ENCODE measurements around the gene KCNK2. TPM values are rescaled to one million over a fixed set of nuclear protein-coding genes. Genes with fewer than 3 reads are reported as not detected.

Gene KCNK2
- total and polyA plus RNA-seq, 7 experiments from 2014 or later, result not detected

DNA sequence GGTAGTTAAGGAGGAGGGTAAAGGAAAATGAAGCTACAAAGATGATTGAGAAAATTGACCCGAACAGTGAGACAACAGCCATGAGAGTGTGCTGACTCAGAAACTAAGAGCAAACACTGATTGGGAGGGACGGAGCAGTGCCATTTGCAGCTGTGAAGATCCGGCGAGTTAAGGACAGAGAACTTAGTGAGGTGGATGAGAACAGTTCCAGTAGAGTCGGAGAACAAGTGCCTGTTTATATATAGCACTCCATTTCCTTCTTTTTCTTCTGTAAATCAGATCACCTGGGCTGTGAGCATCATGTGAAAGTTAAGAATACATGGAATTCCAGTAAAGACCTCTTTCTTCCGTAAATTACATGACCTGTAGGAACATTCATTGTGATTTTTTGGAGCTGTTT lies 145.7 kb downstream of the KCNK2 start:
- Mint-ChIP-seq H3K27ac (no peak overlapping the region), H3K4me3 (no peak overlapping the region), H3K4me1 (no peaks in the 10 kb centered on the region), H3K9me3 (peaks cover 0 to 1% (median 0%) of the 10 kb centered on the region in 11 donors), H3K27me3 (peaks cover 0 to 10% (median 0%) of the 10 kb centered on the region in 5 donors), H3K36me3 (no peaks in the 10 kb centered on the region)
- H3K27ac ChIP-seq (ENCODE audit: low read depth, low read length), result no peak overlapping the region
- H3K9me3 ChIP-seq (ENCODE audit: control insufficient read depth in 2 of 3, low read length in 3 of 3), result no peaks in the 10 kb centered on the region
- DNase-seq (no peak), ATAC-seq (no peak)
- intact Hi-C loops (cut with micrococcal nuclease), result no loop called here
- no peaks in the 10 kb centered on the region for H3K36me3 ChIP-seq (ENCODE audit: control insufficient read depth in 2 of 3, insufficient read depth in 3 of 3, low read length in 3 of 3)
- CTCF ChIA-PET, result no interaction called here
- no peak overlapping the region for H3K4me3 ChIP-seq (ENCODE audit: low read length)
- POLR2A ChIA-PET, result no interaction called here
- no peaks in the 10 kb centered on the region for H3K4me1 ChIP-seq (ENCODE audit: control insufficient read depth in 2 of 2, insufficient read depth in 2 of 2, low read length in 2 of 2)
- H3K27me3 ChIP-seq (ENCODE audit: control insufficient read depth in 2 of 2, insufficient read depth in 2 of 2, low read length in 2 of 2), result no peaks in the 10 kb centered on the region

- POLR2A ChIA-PET, result no interaction called here
- intact Hi-C loops (cut with micrococcal nuclease), result no loop called here
Observed at GRCh38 chr1:215241451-215241850, 158.9 kb downstream of the KCNK2 start.

DNA sequence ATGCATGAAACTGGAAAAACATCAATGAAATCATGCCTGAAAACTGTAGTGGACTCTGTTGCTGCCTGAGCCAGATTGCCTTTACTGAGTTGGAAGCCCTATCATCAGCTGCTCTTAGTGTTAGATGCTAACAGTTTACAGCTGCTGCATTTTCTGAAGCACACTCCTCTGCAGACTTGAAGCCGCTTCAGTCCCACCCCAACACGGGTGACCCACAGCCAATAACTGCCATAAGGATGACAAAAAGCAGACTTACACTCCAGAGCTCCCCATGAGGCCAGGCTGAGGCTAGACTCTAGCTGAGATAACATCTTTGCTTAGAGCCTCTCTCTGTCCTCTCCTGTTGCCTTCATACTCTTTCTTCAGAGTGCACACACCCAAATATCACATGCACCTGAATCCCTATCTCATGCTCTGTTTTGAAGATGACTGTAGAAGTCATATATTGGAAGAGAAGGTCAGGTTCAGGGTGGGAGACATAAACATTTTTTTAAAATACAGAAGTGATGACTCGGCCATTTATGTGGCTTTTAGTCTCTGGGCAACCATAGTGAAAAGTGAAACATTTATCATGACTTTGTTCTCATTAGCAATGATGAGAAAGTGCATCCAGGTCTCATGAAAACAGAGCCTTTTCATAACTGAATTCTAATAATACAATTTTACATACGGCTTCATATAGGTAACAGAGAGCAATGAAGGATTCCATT lies 161.0 kb downstream of the KCNK2 start:
- CTCF ChIA-PET, result no interaction called here
- Histone ChIP-seq H3K36me3 (ENCODE audit: control insufficient read depth in 2 of 3, insufficient read depth in 3 of 3, low read length in 3 of 3) (no peaks in the 10 kb centered on the region), H3K27me3 (ENCODE audit: control insufficient read depth in 2 of 2, insufficient read depth in 2 of 2, low read length in 2 of 2) (no peaks in the 10 kb centered on the region), H3K4me1 (ENCODE audit: control insufficient read depth in 2 of 2, insufficient read depth in 2 of 2, low read length in 2 of 2) (no peaks in the 10 kb centered on the region), H3K9me3 (ENCODE audit: control insufficient read depth in 2 of 3, low read length in 3 of 3) (no peaks in the 10 kb centered on the region), H3K27ac (ENCODE audit: low read depth, low read length) (no peak overlapping the region), H3K4me3 (ENCODE audit: low read length) (no peak overlapping the region)
- DNase-seq (no peak), ATAC-seq (no peak)
- Mint-ChIP-seq H3K4me3 (no peak overlapping the region), H3K36me3 (no peaks in the 10 kb centered on the region), H3K27ac (no peak overlapping the region), H3K4me1 (no peaks in the 10 kb centered on the region), H3K27me3 (peaks cover 0 to 23% (median 13%) of the 10 kb centered on the region in 5 donors), H3K9me3 (peaks cover 0 to 10% (median 0%) of the 10 kb centered on the region in 11 donors)
- POLR2A ChIA-PET, result no interaction called here
- intact Hi-C loops (cut with micrococcal nuclease), result no loop called here

More at GRCh38 chr1:215241451-215241850, 158.9 kb downstream of the KCNK2 start:
- DNase-seq (no peak), ATAC-seq (no peak)
- no peaks in the 10 kb centered on the region for H3K36me3 ChIP-seq (ENCODE audit: control insufficient read depth in 2 of 3, insufficient read depth in 3 of 3, low read length in 3 of 3)
- Mint-ChIP-seq H3K27me3 (peaks cover 0 to 26% (median 13%) of the 10 kb centered on the region in 5 donors), H3K4me3 (no peak overlapping the region), H3K9me3 (peaks cover 0 to 10% (median 0%) of the 10 kb centered on the region in 11 donors), H3K27ac (no peak overlapping the region), H3K36me3 (no peaks in the 10 kb centered on the region), H3K4me1 (no peaks in the 10 kb centered on the region)
- no peak overlapping the region for H3K4me3 ChIP-seq (ENCODE audit: low read length)
- CTCF ChIA-PET, result no interaction called here
- no peaks in the 10 kb centered on the region for H3K9me3 ChIP-seq (ENCODE audit: control insufficient read depth in 2 of 3, low read length in 3 of 3)
- no peak overlapping the region for H3K27ac ChIP-seq (ENCODE audit: low read depth, low read length)
- no peaks in the 10 kb centered on the region for H3K27me3 ChIP-seq (ENCODE audit: control insufficient read depth in 2 of 2, insufficient read depth in 2 of 2, low read length in 2 of 2)
- no peaks in the 10 kb centered on the region for H3K4me1 ChIP-seq (ENCODE audit: control insufficient read depth in 2 of 2, insufficient read depth in 2 of 2, low read length in 2 of 2)

DNA sequence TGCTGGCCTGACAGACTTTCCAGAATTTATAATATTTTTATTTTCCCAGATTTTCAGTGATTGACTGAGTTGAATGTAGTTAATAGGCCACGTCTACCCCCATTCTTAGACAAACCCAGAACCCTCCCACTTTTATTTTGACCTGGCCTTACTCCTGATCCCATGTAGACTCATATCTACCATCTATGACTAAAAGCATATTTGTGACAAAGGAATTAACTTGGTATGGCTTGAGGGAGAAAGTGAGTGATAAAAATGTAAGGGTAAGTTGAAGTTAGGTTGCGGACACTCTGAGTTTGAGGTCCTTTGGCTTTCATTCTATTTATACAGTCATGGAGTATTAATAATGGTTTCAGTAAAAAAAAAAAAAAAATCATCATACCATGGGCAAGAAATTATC lies 168.4 kb downstream of the KCNK2 start:
- peaks cover 0 to 11% (median 0%) of the 10 kb centered on the region in 5 donors for H3K27me3 Mint-ChIP-seq
- no peaks in the 10 kb centered on the region for H3K4me1 Mint-ChIP-seq
- Histone ChIP-seq H3K9me3 (ENCODE audit: control insufficient read depth in 2 of 3, low read length in 3 of 3) (no peaks in the 10 kb centered on the region), H3K27ac (ENCODE audit: low read depth, low read length) (no peak overlapping the region), H3K4me1 (ENCODE audit: control insufficient read depth in 2 of 2, insufficient read depth in 2 of 2, low read length in 2 of 2) (no peaks in the 10 kb centered on the region), H3K36me3 (ENCODE audit: control insufficient read depth in 2 of 3, insufficient read depth in 3 of 3, low read length in 3 of 3) (no peaks in the 10 kb centered on the region), H3K4me3 (ENCODE audit: low read length) (no peak overlapping the region), H3K27me3 (ENCODE audit: control insufficient read depth in 2 of 2, insufficient read depth in 2 of 2, low read length in 2 of 2) (no peaks in the 10 kb centered on the region)
- H3K4me3 Mint-ChIP-seq, result no peak overlapping the region
- intact Hi-C loops (cut with micrococcal nuclease), result no loop called here
- no peak overlapping the region for H3K27ac Mint-ChIP-seq
- peaks cover 0 to 10% (median 0%) of the 10 kb centered on the region in 11 donors for H3K9me3 Mint-ChIP-seq
- ChIA-PET POLR2A (no interaction called here), CTCF (no interaction called here)
- H3K36me3 Mint-ChIP-seq, result no peaks in the 10 kb centered on the region
- ATAC-seq (no peak), DNase-seq (no peak)

- CTCF ChIA-PET, result no interaction called here
- intact Hi-C loops (cut with micrococcal nuclease), result no loop called here
Observed at GRCh38 chr1:215251428-215251827, 168.9 kb downstream of the KCNK2 start.

GRCh38 chr1:215252164-215252563 lies 169.6 kb downstream of the KCNK2 start:
- Histone ChIP-seq H3K27ac (ENCODE audit: low read depth, low read length) (no peak overlapping the region), H3K4me3 (ENCODE audit: low read length) (no peak overlapping the region), H3K27me3 (ENCODE audit: control insufficient read depth in 2 of 2, insufficient read depth in 2 of 2, low read length in 2 of 2) (no peaks in the 10 kb centered on the region), H3K36me3 (ENCODE audit: control insufficient read depth in 2 of 3, insufficient read depth in 3 of 3, low read length in 3 of 3) (no peaks in the 10 kb centered on the region), H3K9me3 (ENCODE audit: control insufficient read depth in 2 of 3, low read length in 3 of 3) (no peaks in the 10 kb centered on the region), H3K4me1 (ENCODE audit: control insufficient read depth in 2 of 2, insufficient read depth in 2 of 2, low read length in 2 of 2) (no peaks in the 10 kb centered on the region)
- H3K36me3 Mint-ChIP-seq, result no peaks in the 10 kb centered on the region
- ChIA-PET POLR2A (no interaction called here), CTCF (no interaction called here)
- H3K27ac Mint-ChIP-seq, result no peak overlapping the region
- no peak overlapping the region for H3K4me3 Mint-ChIP-seq
- peaks cover 0 to 16% (median 0%) of the 10 kb centered on the region in 5 donors for H3K27me3 Mint-ChIP-seq
- peaks cover 0 to 10% (median 0%) of the 10 kb centered on the region in 11 donors for H3K9me3 Mint-ChIP-seq
- intact Hi-C loops (cut with micrococcal nuclease), result no loop called here
- ATAC-seq (no peak), DNase-seq (no peak)
- H3K4me1 Mint-ChIP-seq, result no peaks in the 10 kb centered on the region

More at GRCh38 chr1:215251428-215251827, 168.9 kb downstream of the KCNK2 start:
- POLR2A ChIA-PET, result no interaction called here
- Mint-ChIP-seq H3K27me3 (peaks cover 0 to 11% (median 0%) of the 10 kb centered on the region in 5 donors), H3K27ac (no peak overlapping the region), H3K9me3 (peaks cover 0 to 10% (median 0%) of the 10 kb centered on the region in 11 donors), H3K4me3 (no peak overlapping the region), H3K36me3 (no peaks in the 10 kb centered on the region), H3K4me1 (no peaks in the 10 kb centered on the region)
- Histone ChIP-seq H3K27ac (ENCODE audit: low read depth, low read length) (no peak overlapping the region), H3K36me3 (ENCODE audit: control insufficient read depth in 2 of 3, insufficient read depth in 3 of 3, low read length in 3 of 3) (no peaks in the 10 kb centered on the region), H3K9me3 (ENCODE audit: control insufficient read depth in 2 of 3, low read length in 3 of 3) (no peaks in the 10 kb centered on the region), H3K4me3 (ENCODE audit: low read length) (no peak overlapping the region), H3K27me3 (ENCODE audit: control insufficient read depth in 2 of 2, insufficient read depth in 2 of 2, low read length in 2 of 2) (no peaks in the 10 kb centered on the region), H3K4me1 (ENCODE audit: control insufficient read depth in 2 of 2, insufficient read depth in 2 of 2, low read length in 2 of 2) (no peaks in the 10 kb centered on the region)
- no peak for ATAC-seq
- DNase-seq, result no peak

Data from naive thymus-derived CD4-positive, alpha-beta T cell (primary cell).